OCI-LY3 (cell line): Measurements from ENCODE around the gene ZNF335.
"Not testable (repeated sequence)": the region's sequence is repeated elsewhere in the genome, so short reads cannot be mapped to it uniquely, and the experiment has no call there.

Source experiments
- EZH2phosphoT487 ChIP-seq: fragments of 200-600 bp; shearing (Covaris generic); IDR thresholded peaks from 2 replicates; pipeline ENCODE4 v1.6.1; 2018; ENCODE audit warnings: antibody characterized with exemption, mixed run types, low read depth
- TF ChIP-seq, protein P1 (sequence below): fragments of 200-600, 300-600 bp; sonication (generic); IDR thresholded peaks from 2 replicates; pipeline ENCODE4 v1.5.1; 2014; ENCODE audit warnings: antibody characterized with exemption, low read length, low read depth

DNA sequence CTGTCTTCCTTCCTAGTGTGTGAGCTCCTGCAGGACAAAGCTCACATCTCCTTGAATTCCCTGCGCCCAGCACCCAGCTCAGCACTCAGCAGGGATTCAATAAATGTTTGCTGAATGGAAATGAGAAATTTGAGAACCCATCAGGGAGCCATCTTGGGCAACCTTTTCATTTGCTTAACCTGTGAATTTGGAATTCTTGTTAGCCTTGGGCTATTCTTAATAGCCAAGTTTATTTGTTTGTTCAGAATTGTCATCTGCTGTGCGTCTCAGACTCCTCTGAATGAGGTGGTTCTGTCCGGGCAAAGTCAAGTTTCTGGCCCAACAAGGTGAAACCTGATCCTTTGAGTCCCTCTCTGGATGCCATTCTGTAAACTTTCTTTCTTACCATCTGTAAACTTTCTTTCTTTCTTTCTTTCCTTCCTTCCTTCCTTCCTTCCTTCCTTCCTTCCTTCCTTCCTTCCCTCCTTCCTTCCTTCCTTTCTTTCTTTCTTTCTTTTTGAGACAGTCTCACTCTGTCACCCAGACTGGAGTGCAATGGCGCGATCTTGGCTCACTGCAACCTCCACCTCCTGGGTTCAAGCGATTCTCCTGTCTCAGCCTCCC, 23.6 kb upstream of the ZNF335 start:
- TF ChIP-seq, protein P1, sequence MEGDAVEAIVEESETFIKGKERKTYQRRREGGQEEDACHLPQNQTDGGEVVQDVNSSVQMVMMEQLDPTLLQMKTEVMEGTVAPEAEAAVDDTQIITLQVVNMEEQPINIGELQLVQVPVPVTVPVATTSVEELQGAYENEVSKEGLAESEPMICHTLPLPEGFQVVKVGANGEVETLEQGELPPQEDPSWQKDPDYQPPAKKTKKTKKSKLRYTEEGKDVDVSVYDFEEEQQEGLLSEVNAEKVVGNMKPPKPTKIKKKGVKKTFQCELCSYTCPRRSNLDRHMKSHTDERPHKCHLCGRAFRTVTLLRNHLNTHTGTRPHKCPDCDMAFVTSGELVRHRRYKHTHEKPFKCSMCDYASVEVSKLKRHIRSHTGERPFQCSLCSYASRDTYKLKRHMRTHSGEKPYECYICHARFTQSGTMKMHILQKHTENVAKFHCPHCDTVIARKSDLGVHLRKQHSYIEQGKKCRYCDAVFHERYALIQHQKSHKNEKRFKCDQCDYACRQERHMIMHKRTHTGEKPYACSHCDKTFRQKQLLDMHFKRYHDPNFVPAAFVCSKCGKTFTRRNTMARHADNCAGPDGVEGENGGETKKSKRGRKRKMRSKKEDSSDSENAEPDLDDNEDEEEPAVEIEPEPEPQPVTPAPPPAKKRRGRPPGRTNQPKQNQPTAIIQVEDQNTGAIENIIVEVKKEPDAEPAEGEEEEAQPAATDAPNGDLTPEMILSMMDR: not testable (repeated sequence)
- not testable (repeated sequence) for TF ChIP-seq EZH2phosphoT487
